NCI-H1417 (cell line): Measurements from ENCODE around the gene PYGB.
A peak's percentile ranks its signal among the peaks of the same experiment; 100 is the strongest.

Experiments
- DNase-seq, 3 experiments: peaks; one replicate each; lab custom pipeline; 2025; lab: John Stamatoyannopoulos, UW

The PYGB gene

GRCh38 chr20:25247956-25248785, at the start of gene PYGB:
Gene PYGB (plus strand): TSS chr20:25248085. CDS start chr20:25248179, 94 bp downstream.
- DNase-seq, result peak; percentile 65 to 92 (median 91)

DNA sequence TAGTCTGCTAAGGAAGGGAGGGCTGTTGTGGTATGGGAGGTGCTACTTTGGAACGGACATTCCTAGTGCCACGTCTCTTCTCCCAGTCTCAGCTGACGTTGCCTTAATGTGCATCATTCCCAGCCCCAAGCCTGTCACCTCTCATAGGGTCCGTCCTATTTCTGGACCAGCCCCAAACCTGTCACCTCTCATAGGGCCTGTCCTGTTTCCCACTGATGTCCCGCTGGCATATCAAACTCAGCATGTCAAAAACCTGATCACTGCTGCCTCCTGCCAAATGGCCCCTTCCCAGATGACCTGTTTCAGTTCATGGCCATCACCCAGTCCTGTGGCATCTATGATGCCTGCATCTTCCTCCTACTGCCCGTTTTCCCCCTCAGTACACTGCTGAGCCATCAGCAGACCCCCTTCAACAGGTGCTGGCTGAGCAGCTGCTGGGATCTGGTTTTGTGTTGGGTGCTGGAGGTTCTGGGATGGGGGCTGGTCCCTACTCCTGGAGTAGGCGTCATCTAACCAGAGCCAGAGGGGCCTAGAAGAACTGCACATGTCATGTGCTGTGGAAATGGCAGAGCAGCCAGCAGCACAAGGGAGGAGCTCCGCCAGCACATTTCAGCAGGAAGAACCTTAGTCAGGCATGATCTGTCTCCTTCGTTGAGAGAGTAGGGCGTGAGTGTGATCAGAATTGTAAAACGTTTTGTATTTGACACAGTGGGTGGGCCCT, 49.1 kb upstream of the PYGB start:
- no peak for DNase-seq

GRCh38 chr20:25199473-25200260, 48.2 kb upstream of the PYGB start:
- no peak for DNase-seq

DNA sequence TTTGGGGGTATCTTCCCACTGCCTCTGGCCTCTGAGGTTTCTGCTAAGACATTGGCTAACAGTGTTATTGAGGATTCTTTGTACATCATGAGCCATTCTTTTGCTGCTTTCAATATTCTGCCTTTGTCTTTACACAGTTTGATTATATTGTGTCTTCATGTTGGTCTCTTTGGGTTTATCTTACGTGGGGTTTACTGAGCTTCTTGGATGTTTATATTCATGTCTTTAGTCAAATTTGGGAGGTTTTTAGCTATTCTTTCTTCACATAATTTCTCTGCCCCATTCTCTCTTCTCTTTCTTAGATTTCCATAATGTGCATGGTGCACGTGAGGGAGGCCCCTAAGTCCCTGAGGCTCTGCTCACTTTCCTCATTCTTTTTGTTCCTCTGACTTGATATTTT, 44.8 kb upstream of the PYGB start:
- DNase-seq, result no peak

GRCh38 chr20:25203871-25204320, 44.0 kb upstream of the PYGB start:
- no peak for DNase-seq

DNA sequence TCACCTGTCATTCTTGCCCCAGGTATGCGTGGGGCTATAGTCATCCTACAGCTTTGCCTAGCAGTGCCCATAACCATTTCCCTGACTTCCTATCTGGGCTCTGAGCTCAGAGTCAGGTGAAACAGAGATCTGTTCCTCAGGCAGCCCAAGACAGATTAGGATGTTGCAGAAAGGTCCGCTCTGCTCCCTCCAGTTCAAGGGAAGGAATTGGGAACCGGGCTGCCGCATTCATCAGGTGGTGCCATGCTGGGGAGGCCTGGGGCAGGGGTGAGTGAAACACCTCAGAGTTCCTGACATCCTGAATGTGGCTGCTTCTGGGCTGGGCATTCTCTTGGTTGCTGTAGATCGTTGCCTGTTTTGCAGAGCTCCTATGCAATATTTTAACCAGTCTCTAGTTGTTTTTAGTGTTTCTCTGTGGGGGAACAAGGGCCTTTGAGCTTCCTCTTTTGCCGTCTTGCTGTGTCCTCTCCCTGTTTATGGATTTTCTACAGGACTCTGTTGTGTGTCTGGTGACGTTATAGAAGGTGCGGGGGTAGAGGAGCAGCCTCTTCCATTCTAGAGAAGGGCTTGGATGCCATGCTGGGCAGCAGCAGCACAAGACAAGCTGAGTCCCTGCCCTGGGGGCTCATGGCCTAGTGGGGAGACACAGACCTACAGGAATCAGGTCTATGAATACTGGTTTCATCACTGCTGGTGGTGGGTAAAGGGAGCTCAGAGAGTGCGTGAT, 43.2 kb upstream of the PYGB start:
- DNase-seq, result no peak

DNA sequence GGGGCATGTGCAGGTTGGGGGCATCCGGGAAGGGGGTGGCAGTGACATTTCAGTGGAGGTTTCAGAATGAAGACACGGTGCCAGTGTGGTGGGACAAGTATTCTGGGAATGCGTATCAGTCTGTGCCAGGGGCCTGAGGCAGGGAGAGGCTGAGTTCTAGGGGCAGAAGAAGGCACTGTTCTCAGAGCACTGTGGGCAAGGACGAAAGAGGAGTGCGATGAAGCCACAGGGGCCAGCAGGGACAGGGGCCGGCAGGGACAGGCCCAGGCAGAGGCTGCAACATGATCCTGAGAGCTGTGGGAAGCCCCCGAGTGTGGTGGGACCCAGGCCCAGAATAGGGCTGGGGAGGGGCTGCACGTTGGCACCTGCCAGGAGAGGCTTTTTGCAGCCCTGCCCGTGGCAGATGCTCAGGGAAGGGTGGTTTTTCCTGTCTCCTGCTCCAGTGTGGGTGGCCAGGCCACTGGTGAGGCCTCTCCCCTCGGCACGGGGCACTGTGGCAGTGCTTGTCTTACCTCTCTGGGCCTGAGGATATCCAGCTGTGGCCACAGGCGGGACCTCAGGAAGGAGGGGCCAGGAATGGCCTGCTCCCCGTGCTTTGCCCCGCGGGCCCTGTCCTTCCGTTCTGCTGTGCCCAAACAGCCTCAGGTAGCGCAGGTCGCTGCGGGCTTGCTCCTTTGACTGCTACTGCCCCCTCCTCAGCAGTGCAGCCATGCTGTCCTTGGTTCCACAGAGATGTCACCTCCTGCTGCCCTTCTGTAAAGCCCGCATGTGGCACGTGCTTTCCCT, 42.4 kb upstream of the PYGB start:
- DNase-seq, result no peak

DNA sequence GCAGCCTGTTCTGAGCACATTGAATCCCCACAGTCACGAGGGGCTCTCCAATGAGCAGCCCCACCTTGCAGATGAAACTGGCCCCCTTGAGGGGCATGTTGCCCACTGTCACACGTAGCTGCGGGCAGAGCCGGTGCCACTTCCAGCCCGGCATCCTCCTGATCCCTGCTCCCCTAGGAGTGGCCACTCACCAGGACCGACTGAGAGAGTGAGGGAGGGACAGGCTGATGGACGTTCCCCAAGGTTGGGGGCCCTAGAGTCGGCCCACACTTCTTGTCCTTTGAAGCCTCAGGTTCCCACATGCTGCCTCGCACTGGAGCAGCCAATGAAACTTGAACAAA, 41.9 kb upstream of the PYGB start:
- DNase-seq, result no peak

DNA sequence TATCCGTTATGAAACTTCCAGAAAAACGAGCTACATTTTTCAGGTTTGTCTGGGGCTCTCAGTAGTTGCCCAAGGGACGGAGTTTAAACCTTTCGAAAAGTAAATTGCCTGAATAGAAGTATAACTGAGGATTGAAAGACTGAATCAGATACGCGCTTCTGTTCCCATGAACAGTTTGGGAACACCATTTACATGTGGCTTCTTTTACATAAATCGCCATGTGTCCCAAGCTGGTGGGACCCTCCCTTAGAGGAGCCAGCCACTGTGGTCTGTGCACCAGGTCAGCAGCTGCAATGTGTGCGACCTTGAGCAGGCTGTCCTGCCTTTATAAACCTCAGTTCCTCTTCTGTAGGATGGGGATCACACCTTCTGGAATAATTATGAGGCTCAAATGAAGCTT, 41.3 kb upstream of the PYGB start:
- no peak for DNase-seq

- DNase-seq, result no peak
These were observed 40.5 kb upstream of the PYGB start for GRCh38 chr20:25207149-25207959.

DNA sequence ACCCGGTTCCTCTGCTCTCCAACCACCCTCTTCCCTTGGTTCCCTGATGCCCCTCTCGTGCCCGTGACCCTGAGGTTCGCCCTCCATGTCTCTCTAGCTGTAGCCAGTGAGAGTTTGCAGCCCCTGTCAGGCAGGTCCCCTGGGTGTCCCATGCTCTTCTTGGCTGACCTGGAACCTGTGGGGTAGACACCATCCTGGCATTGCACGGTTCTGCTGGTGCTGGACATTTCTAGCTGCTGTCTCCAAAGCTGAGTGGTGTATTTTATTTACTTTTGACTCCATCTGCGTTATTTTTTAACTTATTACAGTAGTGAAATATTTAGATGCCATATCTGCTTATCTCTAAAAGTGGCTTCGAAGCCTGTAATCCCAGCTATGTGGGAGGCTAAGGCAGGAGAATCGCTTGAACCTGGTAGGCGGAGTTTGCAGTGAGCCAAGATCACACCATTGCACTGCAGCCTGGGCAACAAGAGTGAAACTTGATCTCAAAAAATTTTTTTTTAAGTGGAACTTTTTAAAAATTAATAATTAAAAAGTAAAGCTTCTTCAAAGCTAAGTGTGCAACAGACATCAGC, 39.8 kb upstream of the PYGB start:
- no peak for DNase-seq

- DNase-seq, result no peak
These were observed 38.5 kb upstream of the PYGB start for GRCh38 chr20:25209400-25209799.

GRCh38 chr20:25209911-25210310, 38.0 kb upstream of the PYGB start:
- DNase-seq, result no peak

- no peak for DNase-seq
These were observed 36.6 kb upstream of the PYGB start for GRCh38 chr20:25211273-25211672.

DNA sequence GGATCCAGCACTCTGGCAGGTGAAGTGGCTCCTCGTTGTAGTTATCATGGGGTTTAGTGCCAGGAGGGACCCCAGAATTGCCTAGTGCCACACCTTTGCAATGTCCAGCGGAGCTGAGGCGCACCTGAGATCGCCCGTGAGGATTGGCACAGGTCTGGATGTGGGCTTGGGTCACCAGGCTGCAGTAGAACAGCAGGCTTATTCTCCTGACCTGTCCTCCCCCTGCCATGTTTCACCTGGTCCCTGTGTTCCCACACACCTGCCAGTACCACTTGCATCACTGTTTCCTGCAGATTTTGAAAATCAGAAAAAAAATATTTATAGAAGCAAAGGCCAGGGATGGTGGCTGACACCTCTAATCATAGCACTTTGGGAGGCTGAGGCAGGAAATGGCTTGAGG, 35.6 kb upstream of the PYGB start:
- DNase-seq, result no peak

GRCh38 chr20:25213566-25214425, 34.1 kb upstream of the PYGB start:
- no peak for DNase-seq

DNA sequence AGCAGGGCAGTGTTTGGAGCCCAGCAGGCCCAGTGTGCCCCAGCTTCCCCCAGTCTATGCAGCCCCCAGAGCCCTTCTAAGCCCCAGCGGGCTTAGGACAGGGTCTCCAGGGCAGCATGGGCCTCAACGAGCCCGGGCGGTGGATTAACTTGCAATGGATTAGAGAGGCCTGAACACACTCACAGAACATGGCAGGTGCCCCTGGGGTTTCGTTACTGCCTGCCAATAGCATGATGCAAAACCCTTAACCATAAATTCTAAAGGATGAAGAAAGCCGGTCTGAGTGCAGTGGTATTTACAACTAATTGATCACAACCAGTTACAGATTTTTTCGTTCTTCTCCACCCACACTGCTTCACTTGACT, 33.5 kb upstream of the PYGB start:
- DNase-seq, result no peak

DNA sequence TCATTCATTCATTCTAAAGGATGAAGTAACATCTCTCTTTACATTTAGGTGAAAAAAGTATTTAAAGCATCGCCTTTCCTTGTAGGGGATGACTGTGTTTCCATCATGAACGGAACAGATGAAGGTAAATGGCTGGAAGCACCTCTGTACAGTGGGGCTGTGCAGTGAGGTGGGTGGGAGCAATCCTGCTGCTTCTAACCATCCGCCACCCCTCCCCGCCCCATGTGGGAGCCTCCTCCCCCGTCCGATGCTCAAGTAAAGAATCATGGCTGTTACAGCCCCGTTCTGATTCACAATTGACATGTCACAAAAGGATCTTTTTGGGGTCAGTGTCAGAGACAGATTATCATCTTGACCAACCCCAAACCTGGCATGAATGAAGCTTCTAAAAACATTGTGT, 33.1 kb upstream of the PYGB start:
- DNase-seq, result no peak

- no peak for DNase-seq
These were observed 32.4 kb upstream of the PYGB start for GRCh38 chr20:25215521-25215920.
